ENCODE data around the gene SH3YL1.
"Not testable (repeated sequence)": the region's sequence is repeated elsewhere in the genome, so short reads cannot be mapped to it uniquely, and the experiment has no call there.

- peak; percentile 33 for TF ChIP-seq CTCF (IDR thresholded peaks at IDR 0.05)
- not testable (repeated sequence) for TF ChIP-seq ZFX (IDR thresholded peaks at IDR 0.05; ENCODE audit: borderline replicate concordance)
Observed at GRCh38 chr2:172120-172519, 91.7 kb downstream of the SH3YL1 start.

Data from 22Rv1 (cell line).